SH-SY5Y (cell line): Measurements from ENCODE around the gene DENND4C.

Experiments used
- GATA2 ChIP-seq: IDR thresholded peaks from 2 replicates; pipeline ENCODE4 v1.6.1; 2011; ENCODE audit warnings: mild to moderate bottlenecking, low read depth, low read length
- GATA3 ChIP-seq: IDR thresholded peaks from 2 replicates; pipeline ENCODE4 v1.6.1; 2011; ENCODE audit warnings: low read depth, mild to moderate bottlenecking, low read length, moderate library complexity

DNA sequence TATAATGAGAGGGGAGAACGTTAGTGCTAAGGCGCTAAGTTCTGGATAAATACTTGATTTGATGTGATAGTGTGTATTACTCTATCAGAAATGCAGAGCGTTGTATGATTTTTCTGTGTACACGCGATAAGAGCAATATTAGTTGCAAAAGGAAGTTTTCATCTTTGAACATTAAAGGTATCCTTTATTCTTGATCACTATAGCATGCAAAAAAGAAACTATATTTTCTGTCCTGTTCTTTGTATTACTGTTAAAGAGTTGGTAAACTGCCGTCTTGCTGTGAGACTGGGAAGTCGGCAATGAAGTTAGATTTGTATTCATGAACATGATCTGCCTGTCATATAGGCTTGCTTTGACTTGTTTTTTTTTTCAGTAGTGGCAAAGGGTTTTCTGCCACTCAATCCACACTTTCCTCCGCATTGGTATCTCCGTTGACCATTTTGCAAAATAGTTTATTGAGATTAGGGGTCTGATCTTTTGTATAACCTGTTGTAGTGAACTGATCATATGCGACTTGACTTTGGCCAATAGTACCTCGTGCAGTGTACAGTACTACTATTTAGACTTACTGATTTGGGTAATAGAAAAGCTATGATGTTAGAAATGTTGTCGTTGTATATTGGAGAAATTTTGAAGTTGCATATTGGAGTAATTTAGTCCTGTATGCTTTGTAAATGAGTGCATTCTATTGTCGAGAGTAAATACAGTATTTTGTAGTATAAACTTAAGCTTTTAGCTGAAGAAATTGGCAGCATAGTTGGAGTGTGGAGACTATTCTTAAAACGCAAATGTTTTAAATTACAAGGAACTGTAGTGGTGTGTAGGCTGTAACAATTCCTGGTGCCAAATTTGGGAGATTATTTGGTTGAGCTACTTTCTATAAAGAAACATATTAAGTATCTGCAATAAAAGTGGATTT lies 1.7 kb downstream of the DENND4C start:
- TF ChIP-seq GATA3, result no peak
- TF ChIP-seq GATA2, result no peak
